K562 (cell line): ENCODE results near the gene TRMT1. TPM values are rescaled to one million over a fixed set of nuclear protein-coding genes. Genes with fewer than 3 reads are reported as not detected.

Experiments used
- BCLAF1 ChIP-seq, 2 experiments: fragments of 450-650 bp in 1 of 2; IDR thresholded peaks; 2 replicates each; pipeline ENCODE4 v1.6.1; 2011 to 2017; ENCODE audit warnings: low read depth in 2 of 2, antibody characterized with exemption in 1 of 2, borderline replicate concordance in 1 of 2, low read length in 1 of 2, mild to moderate bottlenecking in 1 of 2, mixed read lengths in 1 of 2; ENCODE audit not compliant: control insufficient read depth in 1 of 2
- BDP1 ChIP-seq: IDR thresholded peaks from 3 replicates; pipeline ENCODE4 v1.6.1; 2011; ENCODE audit not compliant: insufficient read length, insufficient read depth
- CCNT2 ChIP-seq: IDR thresholded peaks from 2 replicates; pipeline ENCODE4 v1.6.1; 2011; ENCODE audit warnings: borderline replicate concordance, low read depth, mild to moderate bottlenecking, moderate library complexity, mixed read lengths, low read length; ENCODE audit not compliant: insufficient read length; ENCODE audit errors: extremely low read depth
- CREM ChIP-seq: IDR thresholded peaks from 2 replicates; pipeline ENCODE4 v1.6.1; 2014; ENCODE audit warnings: antibody characterized with exemption, low read depth
- HIVEP1 ChIP-seq: fragments of 250-450 bp; sonication (Bioruptor Pico); IDR thresholded peaks from 2 replicates; pipeline ENCODE4 v1.4.0; 2020; ENCODE audit warnings: mild to moderate bottlenecking
- HMGXB4 ChIP-seq: sonication (generic); formaldehyde crosslinking; IDR thresholded peaks from 2 replicates; pipeline ENCODE4 v1.8.1; 2023; ENCODE audit warnings: mild to moderate bottlenecking, missing genetic modification reagents
- IRF9 ChIP-seq: fragments of 450-650 bp; IDR thresholded peaks from 2 replicates; pipeline ENCODE4 v1.6.1; 2016; ENCODE audit warnings: missing biosample characterization, missing genetic modification characterization
- L3MBTL2 ChIP-seq: fragments of 450-650 bp; IDR thresholded peaks from 2 replicates; pipeline ENCODE4 v1.6.1; 2016; ENCODE audit warnings: mild to moderate bottlenecking, moderate library complexity
- TSHZ1 ChIP-seq: fragments of 250-450 bp; sonication (Bioruptor Pico); IDR thresholded peaks from 2 replicates; pipeline ENCODE4 v1.4.0; 2020; ENCODE audit warnings: mild to moderate bottlenecking, moderate library complexity
- VEZF1 ChIP-seq: fragments of 200-800 bp; sonication (Bioruptor generic); IDR thresholded peaks from 2 replicates; pipeline ENCODE4 v1.6.1; 2017; ENCODE audit warnings: missing genetic modification characterization, missing compliant biosample characterization
- ZBTB8A ChIP-seq: fragments of 450-650 bp; IDR thresholded peaks from 2 replicates; pipeline ENCODE4 v1.6.1; 2018; ENCODE audit warnings: mild to moderate bottlenecking, moderate library complexity; ENCODE audit not compliant: partially characterized antibody
- ZNF253 ChIP-seq: fragments of 250-450 bp; sonication (Bioruptor Pico); conservative IDR thresholded peaks from 2 replicates; pipeline ENCODE4 v1.6.1; 2021; ENCODE audit warnings: mild to moderate bottlenecking
- ZNF764 ChIP-seq: fragments of 250-450 bp; sonication (Bioruptor Pico); IDR thresholded peaks from 2 replicates; pipeline ENCODE4 v1.4.0; 2020; ENCODE audit warnings: low read depth, mild to moderate bottlenecking, moderate library complexity
- polyA plus RNA-seq, 8 experiments: library from polyadenylated mRNA; depleted of rRNA in 4 of 8; stranded (reverse) in 5 of 8; unstranded in 3 of 8; fragments of >200 nt; fragmentation: Nextera tagmentation in 2 of 8; fragmentation: Illumina TruSeq in 1 of 8; extraction: Ambion mirVana in 2 of 8; extraction: Trizol in 1 of 8; gene quantifications; 2 replicates each; pipeline versions ENCODE4 v1.2.1 to v1.2.3, GENCODE V29; 2011 to 2014; ENCODE audit warnings: inconsistent platforms in 1 of 8, missing spikeins in 1 of 8
- total RNA-seq, 7 experiments: library from RNA; depleted of rRNA in 6 of 7; stranded (reverse); fragments of >200 nt in 6 of 7; fragmentation: Illumina TruSeq in 2 of 7; extraction: Trizol in 2 of 7; gene quantifications; 2 replicates each; pipeline versions ENCODE4 v1.2.1 to v1.2.3, GENCODE V29; 2011 to 2021; ENCODE audit warnings: low replicate concordance in 1 of 7

Gene TRMT1
- total and polyA plus RNA-seq, 9 of the 15 experiments (the other 6 are each of a cell fraction or from before 2014, with no cell fraction given), result 5.8 to 158 (median 54.3) TPM

- TF ChIP-seq VEZF1 (CRISPR knock-in tag), result peak; percentile 83
- no peak for TF ChIP-seq BDP1
- peak; percentile 96 for TF ChIP-seq CCNT2
- TF ChIP-seq ZBTB8A, result no peak
- peak; percentile 79 for TF ChIP-seq CREM
- no peak for TF ChIP-seq ZNF253 (CRISPR knock-in tag)
- TF ChIP-seq BCLAF1 (IDR thresholded peaks at IDR 0.05; ENCODE audit: borderline replicate concordance in 1 of 2, control insufficient read depth in 1 of 2, low read depth in 2 of 2, low read length in 1 of 2), result no peak
- TF ChIP-seq TSHZ1 (CRISPR knock-in tag), result no peak
- no peak for TF ChIP-seq HMGXB4 (CRISPR knock-in tag)
- TF ChIP-seq IRF9, result no peak
- no peak for TF ChIP-seq HIVEP1 (CRISPR knock-in tag)
- TF ChIP-seq L3MBTL2, result peak; percentile 70; the same call in 1 of the 2 replicates
- TF ChIP-seq ZNF764 (CRISPR knock-in tag), result peak; percentile 40; the same call in 1 of the 2 replicates
Observed at GRCh38 chr19:13162724-13163608, 46.4 kb upstream of the TRMT1 start (continued).
